SH-SY5Y (cell line): ENCODE results near the gene TMEM82.

ENCODE experiments used
- GATA2 ChIP-seq: IDR thresholded peaks from 2 replicates; pipeline ENCODE4 v1.6.1; 2011; ENCODE audit warnings: mild to moderate bottlenecking, low read depth, low read length
- GATA3 ChIP-seq: IDR thresholded peaks from 2 replicates; pipeline ENCODE4 v1.6.1; 2011; ENCODE audit warnings: low read depth, mild to moderate bottlenecking, low read length, moderate library complexity

DNA sequence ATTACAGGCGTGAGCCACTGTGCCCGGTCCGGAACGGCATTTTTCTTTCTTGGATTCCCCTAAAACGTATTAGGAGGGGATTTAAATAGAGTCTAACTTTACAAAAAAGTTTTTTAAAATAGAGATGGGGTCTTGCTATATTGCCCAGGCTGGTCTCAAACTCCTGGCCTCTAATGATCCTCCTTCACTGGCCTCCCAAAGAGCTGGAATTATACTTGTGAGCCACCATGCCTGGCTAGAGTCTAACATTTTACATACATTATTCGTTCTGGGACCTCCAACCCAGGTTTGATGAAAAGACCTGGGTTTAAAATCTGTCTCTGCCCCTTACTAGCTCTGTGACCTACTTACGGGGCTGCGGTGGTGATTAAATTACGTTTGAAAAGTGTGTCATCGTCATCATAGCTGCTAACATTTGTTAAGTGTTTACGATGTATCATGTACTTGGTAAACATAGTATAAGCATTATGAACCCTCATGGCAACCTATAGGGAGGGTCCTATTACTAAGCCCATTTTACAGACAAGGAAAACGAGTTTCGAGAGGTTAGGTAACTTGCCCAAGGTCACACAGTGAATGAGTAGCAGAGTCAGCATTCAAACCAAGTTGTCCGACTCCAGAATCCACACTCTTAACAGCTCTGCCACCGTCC is 33.7 kb upstream of the TMEM82 start:
- TF ChIP-seq GATA3 (no peak), GATA2 (no peak)
